ENCODE data around the gene ABTB2. TPM values are rescaled to one million over a fixed set of nuclear protein-coding genes. Genes with fewer than 3 reads are reported as not detected.

ABTB2 gene
- polyA plus RNA-seq, 1 donor: 1.3 TPM

DNA sequence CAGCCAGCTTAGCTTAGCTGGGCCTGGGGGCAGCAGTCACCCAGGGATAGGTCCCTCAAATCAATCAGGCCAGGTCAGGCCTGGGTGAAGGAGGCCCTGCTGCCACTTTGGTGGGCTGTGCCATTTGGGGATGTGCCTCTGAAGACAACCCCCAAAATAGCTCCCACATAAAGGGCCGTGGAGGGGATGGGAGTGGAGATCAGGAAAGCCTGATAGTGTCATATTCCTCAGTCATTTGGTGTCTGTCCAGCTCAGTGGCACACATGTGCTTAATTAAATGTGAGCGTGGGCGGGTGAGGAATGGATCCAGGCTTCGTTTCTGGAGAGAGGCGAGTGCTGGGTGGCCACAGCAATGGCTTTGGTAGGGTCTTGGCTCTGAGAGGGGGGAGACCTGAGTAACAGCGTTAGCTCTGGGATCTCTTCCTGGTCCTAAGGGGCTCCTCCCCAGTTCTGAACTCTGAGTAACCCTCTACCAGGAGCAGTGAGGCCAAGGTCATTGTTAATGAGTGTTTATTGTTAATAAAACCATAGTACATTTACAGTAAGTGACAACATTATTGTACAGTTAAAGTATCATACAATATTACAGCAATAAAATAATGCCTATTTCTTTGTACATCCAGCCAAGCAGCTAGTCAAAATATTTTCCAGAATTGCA lies 207.2 kb downstream of the ABTB2 start:
- H3K4me3 ChIP-seq (ENCODE audit: low read length): no peak overlapping the region
- peak in 1 of 2 donors; percentile 31 for DNase-seq
- no peaks in the 10 kb centered on the region for H3K27me3 ChIP-seq (ENCODE audit: control insufficient read depth, insufficient read depth, low read length)
- WGBS (ENCODE audit: insufficient coverage, low lambda C conversion rate): no CpG with 5 or more reads among the region's 6 CpGs
- peaks cover 58% of the 10 kb centered on the region for H3K36me3 ChIP-seq (ENCODE audit: control insufficient read depth, insufficient read depth, low read length)
- no peak overlapping the region for H3K27ac ChIP-seq (ENCODE audit: low read length)
- peaks cover 9% of the 10 kb centered on the region for H3K4me1 ChIP-seq (ENCODE audit: control insufficient read depth, insufficient read depth, low read length)
- H3K9me3 ChIP-seq (ENCODE audit: control insufficient read depth, low read depth, low read length): no peaks in the 10 kb centered on the region

DNA sequence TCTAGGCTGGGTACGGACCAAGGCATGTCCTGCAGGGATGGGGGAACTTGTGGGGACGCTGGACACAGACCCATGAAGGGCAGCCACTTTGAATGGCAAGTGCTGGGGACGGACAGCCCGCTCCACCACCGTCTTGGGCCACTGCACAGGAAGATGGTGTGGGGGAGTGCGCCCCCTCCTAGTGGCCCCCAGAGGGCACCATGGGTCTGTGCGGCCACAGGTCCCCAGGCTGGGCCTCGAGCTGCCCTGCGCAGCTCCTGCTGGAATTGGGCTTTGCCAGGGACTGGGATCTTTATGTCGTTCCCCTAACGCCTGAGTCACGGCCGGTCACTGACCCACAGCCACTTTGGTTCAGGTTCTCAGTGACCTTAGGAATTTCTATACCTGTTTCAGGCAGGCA lies 208.0 kb downstream of the ABTB2 start:
- peaks cover 65% of the 10 kb centered on the region for H3K36me3 ChIP-seq (ENCODE audit: control insufficient read depth, insufficient read depth, low read length)

DNA sequence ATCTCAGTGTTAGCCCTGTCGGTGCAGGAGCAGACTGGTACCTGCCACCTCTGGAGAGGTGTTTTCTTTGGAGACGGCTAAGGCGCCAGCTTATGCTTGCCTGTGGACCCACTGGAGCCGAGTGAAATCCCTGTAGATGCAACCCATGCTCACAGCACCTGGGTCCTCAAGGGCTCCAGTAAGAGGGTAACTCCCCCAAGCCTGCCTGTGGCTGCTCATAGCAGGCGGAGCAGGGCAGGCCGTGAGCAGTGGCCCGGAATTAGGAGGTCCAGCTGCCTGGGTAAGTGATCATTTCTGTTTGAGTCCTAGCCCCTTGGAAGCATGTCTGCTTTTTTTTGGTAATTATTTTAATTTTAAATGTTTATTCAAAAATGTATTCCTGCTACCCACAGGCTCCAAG lies 208.5 kb downstream of the ABTB2 start:
- no CpG with 5 or more reads among the region's 7 CpGs for WGBS (ENCODE audit: insufficient coverage, low lambda C conversion rate)
- Histone ChIP-seq H3K36me3 (ENCODE audit: control insufficient read depth, insufficient read depth, low read length) (peaks cover 69% of the 10 kb centered on the region), H3K9me3 (ENCODE audit: control insufficient read depth, low read depth, low read length) (no peaks in the 10 kb centered on the region), H3K27me3 (ENCODE audit: control insufficient read depth, insufficient read depth, low read length) (no peaks in the 10 kb centered on the region), H3K4me1 (ENCODE audit: control insufficient read depth, insufficient read depth, low read length) (peaks cover 9% of the 10 kb centered on the region), H3K27ac (ENCODE audit: low read length) (no peak overlapping the region), H3K4me3 (ENCODE audit: low read length) (no peak overlapping the region)
- no peak for DNase-seq

More for the DNA sequence above, 208.0 kb downstream of the ABTB2 start:
- no peaks in the 10 kb centered on the region for H3K27me3 ChIP-seq (ENCODE audit: control insufficient read depth, insufficient read depth, low read length)
- H3K4me3 ChIP-seq (ENCODE audit: low read length): no peak overlapping the region
- no peak for DNase-seq
- H3K9me3 ChIP-seq (ENCODE audit: control insufficient read depth, low read depth, low read length): no peaks in the 10 kb centered on the region
- H3K27ac ChIP-seq (ENCODE audit: low read length): no peak overlapping the region
- peaks cover 9% of the 10 kb centered on the region for H3K4me1 ChIP-seq (ENCODE audit: control insufficient read depth, insufficient read depth, low read length)
- no CpG with 5 or more reads among the region's 13 CpGs for WGBS (ENCODE audit: insufficient coverage, low lambda C conversion rate)

DNA sequence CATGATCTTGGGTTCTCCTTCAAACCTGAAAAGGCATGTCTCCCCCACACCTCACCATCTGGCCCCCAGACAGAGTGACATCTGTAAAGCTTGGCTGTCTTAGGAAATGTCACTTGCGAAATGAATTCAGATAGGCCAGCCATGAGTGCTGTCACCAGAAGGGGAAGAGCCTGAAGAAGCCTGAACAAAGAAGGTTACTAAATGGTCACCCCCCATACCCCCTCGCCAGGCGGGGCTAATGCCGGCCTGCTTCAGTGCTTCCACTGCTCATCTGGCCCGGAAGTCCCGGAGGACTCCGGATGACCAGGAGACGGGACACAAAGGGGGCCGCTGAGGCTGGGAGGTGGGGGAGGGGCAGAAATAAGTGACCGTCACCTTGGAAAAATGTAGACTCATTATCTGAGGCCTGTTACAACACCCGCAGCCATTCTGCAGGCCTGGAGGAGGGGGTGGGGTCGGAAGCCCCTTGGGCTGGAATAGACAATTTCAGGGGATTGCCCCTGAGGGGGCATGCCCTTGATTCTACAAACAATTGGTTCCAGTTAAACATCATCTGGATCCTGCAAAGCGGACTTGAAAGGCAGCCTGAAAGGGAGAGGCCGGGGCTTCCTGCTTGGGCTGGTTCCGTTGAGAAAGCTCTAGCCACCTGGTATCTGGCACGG lies 209.2 kb downstream of the ABTB2 start:
- Histone ChIP-seq H3K36me3 (ENCODE audit: control insufficient read depth, insufficient read depth, low read length) (peaks cover 74% of the 10 kb centered on the region), H3K27me3 (ENCODE audit: control insufficient read depth, insufficient read depth, low read length) (no peaks in the 10 kb centered on the region), H3K4me1 (ENCODE audit: control insufficient read depth, insufficient read depth, low read length) (peaks cover 9% of the 10 kb centered on the region), H3K27ac (ENCODE audit: low read length) (no peak overlapping the region), H3K9me3 (ENCODE audit: control insufficient read depth, low read depth, low read length) (no peaks in the 10 kb centered on the region), H3K4me3 (ENCODE audit: low read length) (no peak overlapping the region)
- no peak for DNase-seq
- no CpG with 5 or more reads among the region's 16 CpGs for WGBS (ENCODE audit: insufficient coverage, low lambda C conversion rate)

DNA sequence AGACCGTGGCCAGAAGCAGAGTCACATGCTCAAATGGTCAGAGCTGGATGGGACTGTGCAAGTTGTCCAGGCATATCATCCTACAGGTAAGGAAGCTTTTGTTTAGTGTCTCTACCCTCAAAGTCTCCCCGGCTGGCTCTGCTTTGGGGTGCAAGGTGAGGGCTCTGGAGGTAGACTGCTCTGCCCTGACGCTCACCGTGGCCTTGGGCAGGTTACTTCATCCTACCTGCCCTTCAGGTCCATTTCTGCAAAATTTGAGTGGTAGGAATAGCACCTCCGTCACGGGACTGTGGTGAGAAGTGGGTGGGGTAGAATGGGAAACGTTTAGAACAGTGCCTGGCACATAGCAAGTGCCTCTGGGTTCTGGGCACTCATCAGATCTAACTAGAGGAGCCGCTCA lies 210.2 kb downstream of the ABTB2 start:
- Histone ChIP-seq H3K9me3 (ENCODE audit: control insufficient read depth, low read depth, low read length) (no peaks in the 10 kb centered on the region), H3K4me1 (ENCODE audit: control insufficient read depth, insufficient read depth, low read length) (peaks cover 9% of the 10 kb centered on the region), H3K4me3 (ENCODE audit: low read length) (no peak overlapping the region), H3K27me3 (ENCODE audit: control insufficient read depth, insufficient read depth, low read length) (no peaks in the 10 kb centered on the region), H3K27ac (ENCODE audit: low read length) (no peak overlapping the region), H3K36me3 (ENCODE audit: control insufficient read depth, insufficient read depth, low read length) (peaks cover 83% of the 10 kb centered on the region)
- WGBS (ENCODE audit: insufficient coverage, low lambda C conversion rate): no CpG with 5 or more reads among the region's 8 CpGs
- no peak for DNase-seq

DNA sequence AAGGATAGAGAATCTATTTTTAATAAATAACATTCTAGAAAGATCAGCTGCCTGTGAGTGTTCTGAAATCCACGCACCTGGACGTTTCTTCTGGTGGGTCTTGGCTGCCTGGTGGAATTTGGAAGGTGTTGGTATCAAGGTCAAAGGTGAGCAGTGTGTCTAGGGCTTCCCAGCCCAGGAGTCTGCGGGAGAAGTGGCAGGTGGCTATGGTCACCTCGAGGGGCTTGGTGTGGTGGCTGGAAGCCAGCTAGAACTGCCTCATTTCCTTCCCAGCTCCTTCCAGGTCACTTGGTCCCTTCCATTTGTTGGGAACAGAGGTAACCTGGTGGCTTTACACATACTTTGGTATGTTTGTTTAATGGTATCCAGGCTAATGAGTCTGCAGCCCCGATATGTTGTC lies 210.9 kb downstream of the ABTB2 start:
- peaks cover 9% of the 10 kb centered on the region for H3K4me1 ChIP-seq (ENCODE audit: control insufficient read depth, insufficient read depth, low read length)
- no peaks in the 10 kb centered on the region for H3K9me3 ChIP-seq (ENCODE audit: control insufficient read depth, low read depth, low read length)
- no peak overlapping the region for H3K27ac ChIP-seq (ENCODE audit: low read length)
- DNase-seq: no peak
- no peaks in the 10 kb centered on the region for H3K27me3 ChIP-seq (ENCODE audit: control insufficient read depth, insufficient read depth, low read length)
- H3K36me3 ChIP-seq (ENCODE audit: control insufficient read depth, insufficient read depth, low read length): peaks cover 84% of the 10 kb centered on the region
- no CpG with 5 or more reads among the region's 5 CpGs for WGBS (ENCODE audit: insufficient coverage, low lambda C conversion rate)
- H3K4me3 ChIP-seq (ENCODE audit: low read length): no peak overlapping the region

DNA sequence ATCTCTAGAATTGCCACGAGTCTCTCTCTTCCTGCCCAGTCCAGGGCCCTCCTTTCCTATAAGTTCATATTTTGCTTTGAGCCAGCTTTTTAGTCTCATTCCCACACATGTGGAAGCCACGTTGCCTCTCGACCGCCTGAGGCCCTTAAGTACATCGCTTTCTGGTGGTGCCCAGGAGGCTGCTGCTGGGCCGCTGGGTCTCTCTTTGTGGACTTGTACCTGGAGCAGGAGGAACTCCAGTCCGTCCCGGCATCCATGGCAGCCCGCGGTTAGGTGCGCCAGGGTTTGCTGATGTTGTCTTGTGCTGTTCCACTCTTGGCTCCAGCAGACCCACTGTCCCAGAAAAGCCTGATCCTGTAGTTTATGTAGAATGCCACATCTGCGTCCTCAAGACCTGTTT lies 211.4 kb downstream of the ABTB2 start:
- Histone ChIP-seq H3K27ac (ENCODE audit: low read length) (no peak overlapping the region), H3K27me3 (ENCODE audit: control insufficient read depth, insufficient read depth, low read length) (no peaks in the 10 kb centered on the region), H3K4me3 (ENCODE audit: low read length) (no peak overlapping the region), H3K4me1 (ENCODE audit: control insufficient read depth, insufficient read depth, low read length) (peaks cover 9% of the 10 kb centered on the region), H3K9me3 (ENCODE audit: control insufficient read depth, low read depth, low read length) (no peaks in the 10 kb centered on the region), H3K36me3 (ENCODE audit: control insufficient read depth, insufficient read depth, low read length) (peaks cover 84% of the 10 kb centered on the region)
- DNase-seq: no peak
- whole genome bisulfite sequencing (ENCODE audit: insufficient coverage, low lambda C conversion rate): 100% methylated on average over 1 of the region's 12 CpGs

DNA sequence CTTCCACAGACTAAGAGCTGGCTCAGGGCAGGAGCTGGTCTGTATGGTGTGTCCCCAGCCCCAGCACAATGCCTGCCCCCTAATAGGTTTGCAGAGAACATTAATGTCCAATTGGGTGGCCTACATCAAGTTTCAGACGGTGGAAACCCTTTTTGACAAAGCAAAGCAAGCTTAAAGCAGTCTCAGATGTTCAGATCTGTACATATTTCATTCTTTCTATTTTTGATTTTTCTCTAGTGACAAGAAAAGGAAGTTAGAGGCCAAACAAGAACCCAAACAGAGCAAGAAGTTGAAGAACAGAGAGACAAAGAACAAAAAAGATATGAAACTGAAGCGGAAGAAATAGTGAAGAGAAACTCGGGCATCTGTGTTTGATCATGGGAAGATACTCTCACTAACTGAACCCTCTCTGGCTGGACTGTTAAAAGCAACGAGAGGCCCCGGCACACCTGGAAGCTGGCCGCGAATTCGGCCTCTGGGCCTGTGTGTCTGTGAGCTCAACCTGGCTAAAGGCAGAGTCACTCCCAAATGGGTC lies 211.9 kb downstream of the ABTB2 start:
- no peak overlapping the region for H3K4me3 ChIP-seq (ENCODE audit: low read length)
- 100% methylated on average over 2 of the region's 8 CpGs for WGBS (ENCODE audit: insufficient coverage, low lambda C conversion rate)
- H3K9me3 ChIP-seq (ENCODE audit: control insufficient read depth, low read depth, low read length): no peaks in the 10 kb centered on the region
- H3K27ac ChIP-seq (ENCODE audit: low read length): no peak overlapping the region
- H3K36me3 ChIP-seq (ENCODE audit: control insufficient read depth, insufficient read depth, low read length): peaks cover 85% of the 10 kb centered on the region
- H3K27me3 ChIP-seq (ENCODE audit: control insufficient read depth, insufficient read depth, low read length): no peaks in the 10 kb centered on the region
- peaks cover 6% of the 10 kb centered on the region for H3K4me1 ChIP-seq (ENCODE audit: control insufficient read depth, insufficient read depth, low read length)
- no peak for DNase-seq

DNA sequence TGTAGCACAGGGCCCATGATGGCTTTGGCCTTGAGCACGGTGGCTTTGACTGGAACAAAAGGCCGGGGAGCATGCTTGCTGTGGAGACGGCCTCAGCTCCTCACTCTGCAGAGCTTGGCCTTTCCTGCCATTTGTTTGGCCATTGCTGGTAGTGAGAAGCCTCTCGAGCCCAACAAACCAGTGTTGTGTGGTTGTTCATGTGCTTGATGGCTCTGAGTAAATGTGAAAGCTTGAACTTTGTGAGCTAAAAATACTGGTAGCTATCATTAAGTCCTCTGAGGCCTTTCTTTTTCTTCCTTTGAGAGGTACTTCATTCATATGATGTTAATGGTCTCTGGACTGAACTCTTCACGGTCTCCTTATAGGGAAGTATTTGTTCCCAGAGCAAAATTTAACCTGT lies 212.7 kb downstream of the ABTB2 start:
- Histone ChIP-seq H3K36me3 (ENCODE audit: control insufficient read depth, insufficient read depth, low read length) (peaks cover 94% of the 10 kb centered on the region), H3K4me1 (ENCODE audit: control insufficient read depth, insufficient read depth, low read length) (no peaks in the 10 kb centered on the region), H3K4me3 (ENCODE audit: low read length) (no peak overlapping the region), H3K9me3 (ENCODE audit: control insufficient read depth, low read depth, low read length) (no peaks in the 10 kb centered on the region), H3K27ac (ENCODE audit: low read length) (no peak overlapping the region), H3K27me3 (ENCODE audit: control insufficient read depth, insufficient read depth, low read length) (no peaks in the 10 kb centered on the region)
- no CpG with 5 or more reads among the region's 5 CpGs for WGBS (ENCODE audit: insufficient coverage, low lambda C conversion rate)
- DNase-seq: no peak

DNA sequence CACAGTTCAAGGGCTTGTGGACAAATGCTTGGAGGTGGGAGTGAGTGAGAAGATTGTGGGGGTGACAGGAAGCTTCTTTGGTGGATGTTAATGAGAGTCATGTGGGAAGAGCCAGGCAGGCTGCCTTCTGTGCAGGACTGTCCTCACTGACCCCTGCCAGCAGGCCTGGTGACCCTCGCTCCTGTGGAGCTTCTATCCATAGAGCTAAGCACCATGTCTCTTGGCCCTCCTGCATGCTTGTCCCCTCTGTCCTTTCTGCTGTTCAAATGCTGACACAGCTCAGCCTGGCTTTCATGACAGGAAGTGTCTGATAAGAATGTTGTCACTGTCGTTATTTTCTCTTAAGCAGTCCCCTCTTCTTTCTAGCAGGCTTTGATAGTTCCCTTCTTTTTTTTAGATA lies 214.8 kb downstream of the ABTB2 start:
- no CpG with 5 or more reads among the region's 2 CpGs for WGBS (ENCODE audit: insufficient coverage, low lambda C conversion rate)
- no peak for DNase-seq
- peaks cover 97% of the 10 kb centered on the region for H3K36me3 ChIP-seq (ENCODE audit: control insufficient read depth, insufficient read depth, low read length)
- H3K4me1 ChIP-seq (ENCODE audit: control insufficient read depth, insufficient read depth, low read length): no peaks in the 10 kb centered on the region
- H3K27me3 ChIP-seq (ENCODE audit: control insufficient read depth, insufficient read depth, low read length): no peaks in the 10 kb centered on the region
- no peak overlapping the region for H3K4me3 ChIP-seq (ENCODE audit: low read length)
- no peak overlapping the region for H3K27ac ChIP-seq (ENCODE audit: low read length)
- H3K9me3 ChIP-seq (ENCODE audit: control insufficient read depth, low read depth, low read length): no peaks in the 10 kb centered on the region

All from large intestine (tissue), 3 donors.